Peyer's patch (tissue), 4 donors: ENCODE results near the gene PHTF1. TPM values are rescaled to one million over a fixed set of nuclear protein-coding genes. Genes with fewer than 3 reads are reported as not detected.
A peak's percentile ranks its signal among the peaks of the same experiment; 100 is the strongest.

Experiments used
- DNase-seq, 3 donors: peaks; one replicate each; pipeline ENCODE4 v3.0.0-alpha.2; 2017 to 2019
- H3K27ac ChIP-seq, 4 donors: fragments of 200-600 bp; sonication (generic); one replicate each; pipeline ENCODE4 v1.5.1; 2016 to 2019
- H3K27me3 ChIP-seq, 2 donors: fragments of 200-600 bp; sonication (generic); one replicate each; pipeline ENCODE4 v1.5.1; 2019
- H3K36me3 ChIP-seq, 3 donors: fragments of 200-600 bp; sonication (generic); one replicate each; pipeline ENCODE4 v1.5.1; 2016 to 2019
- H3K4me1 ChIP-seq, 4 donors: fragments of 200-600 bp; sonication (generic); one replicate each; pipeline ENCODE4 v1.5.1; 2016 to 2019
- H3K4me3 ChIP-seq, 4 donors: fragments of 200-600 bp; sonication (generic); 1 replicate in 3 of 4; 2 replicates in 1 of 4; pipeline ENCODE4 v1.5.1; 2016 to 2019; ENCODE audit warnings: mild to moderate bottlenecking in 1 of 4
- H3K9me3 ChIP-seq, 4 donors: fragments of 200-600 bp; sonication (generic); one replicate each; pipeline ENCODE4 v1.5.1; 2016 to 2019; ENCODE audit warnings: mild to moderate bottlenecking in 1 of 4
- POLR2A ChIP-seq, 2 donors: fragments of 450-650 bp; IDR thresholded peaks; one replicate each; pipeline ENCODE4 v1.5.1; 2017; ENCODE audit warnings: antibody characterized with exemption in 2 of 2, mild to moderate bottlenecking in 2 of 2, moderate library complexity in 2 of 2
- total RNA-seq, 4 donors: library from RNA; depleted of rRNA; stranded (reverse); fragments of >200 nt; gene quantifications; one replicate each; pipeline ENCODE4 v1.1.0, GENCODE V29; 2016
- TF ChIP-seq, protein P1 (sequence below), 6 experiments: fragments of 450-650 bp in 4 of 6; fragments of 200-600 bp in 2 of 6; sonication (generic) in 1 of 6; IDR thresholded peaks; one replicate each; pipeline ENCODE4 v1.5.1; 2017 to 2019; ENCODE audit warnings: antibody characterized with exemption in 6 of 6, mild to moderate bottlenecking in 3 of 6, moderate library complexity in 1 of 6

Gene PHTF1
- total RNA-seq, 4 donors from 2014 or later, result 4.9 to 19.0 (median 13.7) TPM

DNA sequence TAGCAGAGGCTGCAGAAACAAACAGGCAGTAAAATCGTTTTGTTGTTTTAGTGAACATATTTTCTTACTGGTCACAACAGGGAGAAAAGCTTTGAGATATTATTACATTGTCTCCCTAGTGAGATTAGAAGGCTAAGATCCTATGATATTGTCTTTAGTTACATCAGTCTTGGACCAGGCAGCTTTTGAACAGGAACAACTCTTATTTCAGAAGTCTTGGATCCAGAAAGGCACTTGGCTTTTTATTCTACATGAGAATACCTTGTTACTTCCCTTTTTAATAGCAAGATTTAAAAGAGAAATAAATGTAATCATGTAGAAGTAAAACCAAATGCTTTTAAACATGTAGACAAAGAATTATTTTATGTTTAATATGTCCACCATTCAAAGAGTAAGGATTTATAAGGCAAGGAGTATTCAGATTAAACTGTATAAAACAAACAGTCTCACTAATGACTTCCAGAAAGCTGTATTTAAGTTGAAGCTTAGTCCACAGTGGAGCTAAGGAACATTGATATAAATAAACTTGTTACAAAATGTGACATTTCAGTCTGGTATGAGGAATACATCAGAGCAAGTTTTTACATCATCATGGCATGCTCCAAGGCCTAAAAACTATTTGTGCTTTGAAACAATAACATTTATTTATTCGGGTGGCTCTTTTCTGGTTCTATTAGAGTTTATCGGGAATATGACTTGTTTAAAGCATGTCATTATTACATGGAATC lies 72.2 kb downstream of the PHTF1 start:
- H3K4me3 ChIP-seq, result no peak overlapping the region
- no peaks in the 10 kb centered on the region for H3K4me1 ChIP-seq
- H3K36me3 ChIP-seq, result peaks cover 0 to 14% (median 0%) of the 10 kb centered on the region in 3 donors
- DNase-seq, result no peak
- TF ChIP-seq POLR2A (IDR thresholded peaks at IDR 0.05), result no peak
- TF ChIP-seq, protein P1, sequence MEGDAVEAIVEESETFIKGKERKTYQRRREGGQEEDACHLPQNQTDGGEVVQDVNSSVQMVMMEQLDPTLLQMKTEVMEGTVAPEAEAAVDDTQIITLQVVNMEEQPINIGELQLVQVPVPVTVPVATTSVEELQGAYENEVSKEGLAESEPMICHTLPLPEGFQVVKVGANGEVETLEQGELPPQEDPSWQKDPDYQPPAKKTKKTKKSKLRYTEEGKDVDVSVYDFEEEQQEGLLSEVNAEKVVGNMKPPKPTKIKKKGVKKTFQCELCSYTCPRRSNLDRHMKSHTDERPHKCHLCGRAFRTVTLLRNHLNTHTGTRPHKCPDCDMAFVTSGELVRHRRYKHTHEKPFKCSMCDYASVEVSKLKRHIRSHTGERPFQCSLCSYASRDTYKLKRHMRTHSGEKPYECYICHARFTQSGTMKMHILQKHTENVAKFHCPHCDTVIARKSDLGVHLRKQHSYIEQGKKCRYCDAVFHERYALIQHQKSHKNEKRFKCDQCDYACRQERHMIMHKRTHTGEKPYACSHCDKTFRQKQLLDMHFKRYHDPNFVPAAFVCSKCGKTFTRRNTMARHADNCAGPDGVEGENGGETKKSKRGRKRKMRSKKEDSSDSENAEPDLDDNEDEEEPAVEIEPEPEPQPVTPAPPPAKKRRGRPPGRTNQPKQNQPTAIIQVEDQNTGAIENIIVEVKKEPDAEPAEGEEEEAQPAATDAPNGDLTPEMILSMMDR (IDR thresholded peaks at IDR 0.05), result no peak
- no peaks in the 10 kb centered on the region for H3K27me3 ChIP-seq
- H3K27ac ChIP-seq, result no peak overlapping the region
- H3K9me3 ChIP-seq, result no peaks in the 10 kb centered on the region

DNA sequence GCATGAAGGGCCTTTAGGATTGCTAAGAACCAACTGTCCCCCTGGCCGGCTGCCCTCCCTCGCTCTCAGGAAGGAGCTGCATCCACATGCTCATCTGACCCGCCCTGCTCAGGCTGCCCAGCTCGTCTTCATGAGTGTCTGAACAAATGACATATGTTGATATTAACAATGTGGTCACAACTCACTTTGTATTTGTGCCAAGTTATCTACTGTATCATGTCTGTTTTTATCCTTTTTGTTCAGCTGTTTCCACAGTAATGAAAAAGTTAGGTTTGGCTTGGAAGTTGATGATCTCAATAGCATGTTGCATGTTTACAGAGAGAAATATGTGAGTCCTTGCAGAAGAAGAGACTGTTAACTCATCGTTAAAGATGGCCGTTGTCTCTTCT lies 75.1 kb downstream of the PHTF1 start:
- Histone ChIP-seq H3K27ac (peak overlapping the region in 2 of 4 donors; percentile 2 to 39), H3K9me3 (no peaks in the 10 kb centered on the region), H3K4me3 (no peak overlapping the region), H3K27me3 (no peaks in the 10 kb centered on the region), H3K36me3 (peaks cover 0 to 11% (median 0%) of the 10 kb centered on the region in 3 donors), H3K4me1 (no peaks in the 10 kb centered on the region)
- DNase-seq, result peak in 1 of 3 donors; percentile 52
- no peak for TF ChIP-seq POLR2A (IDR thresholded peaks at IDR 0.05)
- TF ChIP-seq, protein P1 (IDR thresholded peaks at IDR 0.05), result no peak

DNA sequence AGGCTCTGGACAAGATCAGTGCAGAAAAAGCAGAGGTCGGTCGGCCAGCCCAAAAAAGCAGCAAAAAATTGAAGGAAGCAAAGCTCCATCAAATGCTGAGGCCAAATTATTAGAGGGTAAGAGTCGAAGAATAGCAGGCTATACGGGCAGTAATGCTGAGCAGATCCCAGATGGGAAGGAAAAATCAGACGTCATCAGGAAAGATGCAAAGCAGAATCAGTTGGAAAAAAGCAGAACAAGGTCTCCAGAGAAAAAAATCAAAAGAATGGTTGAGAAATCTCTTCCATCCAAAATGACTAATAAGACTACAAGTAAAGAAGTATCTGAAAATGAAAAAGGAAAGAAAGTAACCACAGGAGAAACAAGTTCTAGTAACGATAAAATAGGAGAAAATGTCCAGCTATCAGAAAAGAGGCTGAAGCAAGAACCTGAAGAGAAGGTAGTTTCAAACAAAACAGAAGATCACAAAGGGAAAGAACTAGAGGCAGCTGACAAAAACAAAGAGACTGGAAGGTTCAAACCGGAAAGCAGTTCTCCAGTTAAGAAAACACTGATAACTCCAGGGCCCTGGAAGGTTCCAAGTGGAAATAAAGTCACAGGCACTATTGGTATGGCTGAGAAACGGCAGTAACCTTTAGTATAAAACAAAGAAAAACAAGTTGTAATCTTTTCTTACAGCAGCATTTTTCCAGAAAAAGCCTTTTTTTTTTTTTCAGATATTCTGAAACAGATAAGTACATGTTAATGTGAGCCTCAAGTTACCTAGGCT lies 75.7 kb downstream of the PHTF1 start:
- Histone ChIP-seq H3K4me1 (no peaks in the 10 kb centered on the region), H3K4me3 (no peak overlapping the region), H3K27ac (peak overlapping the region in 2 of 4 donors; percentile 2 to 39), H3K9me3 (no peaks in the 10 kb centered on the region), H3K36me3 (peaks cover 0 to 10% (median 0%) of the 10 kb centered on the region in 3 donors), H3K27me3 (no peaks in the 10 kb centered on the region)
- DNase-seq, result no peak
- TF ChIP-seq, protein P1 (IDR thresholded peaks at IDR 0.05), result no peak
- no peak for TF ChIP-seq POLR2A (IDR thresholded peaks at IDR 0.05)

DNA sequence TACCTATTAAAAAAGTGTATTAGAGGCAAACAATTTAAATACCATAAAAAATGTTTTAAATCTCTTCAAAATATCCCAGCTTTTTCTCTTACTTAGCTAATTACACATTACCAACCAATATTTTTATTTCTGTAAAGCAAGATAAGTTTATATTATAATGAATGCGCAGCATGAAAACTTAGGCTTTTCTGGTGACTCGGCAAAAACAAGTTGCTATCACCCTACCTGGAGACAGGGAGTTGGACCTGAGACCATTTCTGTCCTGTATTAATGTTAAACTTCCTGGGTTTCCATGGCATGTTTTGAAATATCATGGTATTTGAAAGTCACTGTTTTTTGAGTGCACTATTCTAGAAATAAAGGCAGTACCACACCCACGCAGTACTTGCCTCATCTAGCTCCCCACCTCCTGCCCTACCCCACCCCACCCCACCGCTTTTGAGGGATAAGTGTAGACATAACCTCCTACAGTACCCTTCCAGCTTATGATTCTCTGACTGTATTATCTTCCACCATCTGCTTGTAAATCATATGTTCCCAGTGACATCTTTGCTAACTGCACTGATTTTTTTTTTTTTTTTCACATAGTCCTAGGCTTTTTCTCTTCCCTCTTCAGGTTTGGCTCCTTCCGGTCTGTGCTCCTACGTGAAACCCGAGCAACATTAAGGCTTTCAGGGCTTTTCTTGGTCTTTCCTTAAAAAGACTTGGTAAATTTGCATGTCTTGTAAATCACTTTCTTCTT lies 77.5 kb downstream of the PHTF1 start:
- TF ChIP-seq POLR2A (IDR thresholded peaks at IDR 0.05), result no peak
- TF ChIP-seq, protein P1 (IDR thresholded peaks at IDR 0.05), result no peak
- no peak for DNase-seq
- no peaks in the 10 kb centered on the region for H3K9me3 ChIP-seq
- no peaks in the 10 kb centered on the region for H3K4me1 ChIP-seq
- no peak overlapping the region for H3K27ac ChIP-seq
- no peak overlapping the region for H3K4me3 ChIP-seq
- peaks cover 0 to 10% (median 0%) of the 10 kb centered on the region in 3 donors for H3K36me3 ChIP-seq
- no peaks in the 10 kb centered on the region for H3K27me3 ChIP-seq

DNA sequence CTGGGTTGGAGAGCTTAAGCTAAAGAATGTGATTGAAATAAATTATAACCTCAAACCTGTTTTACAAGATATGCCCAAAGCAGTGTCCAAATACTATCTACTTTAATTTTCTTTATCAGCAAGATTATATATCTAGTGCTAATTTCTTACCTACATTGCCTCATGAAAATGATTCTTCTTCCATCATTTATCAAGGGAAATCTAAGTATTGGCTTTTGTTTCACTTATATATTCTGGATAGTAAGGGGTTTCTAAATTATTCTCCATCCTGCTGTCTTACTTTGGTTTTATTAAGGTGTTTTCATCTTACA lies 81.2 kb downstream of the PHTF1 start:
- no peaks in the 10 kb centered on the region for H3K4me1 ChIP-seq
- peaks cover 0 to 15% (median 0%) of the 10 kb centered on the region in 3 donors for H3K36me3 ChIP-seq
- H3K9me3 ChIP-seq, result no peaks in the 10 kb centered on the region
- DNase-seq, result no peak
- H3K27ac ChIP-seq, result no peak overlapping the region
- no peak overlapping the region for H3K4me3 ChIP-seq
- TF ChIP-seq, protein P1 (IDR thresholded peaks at IDR 0.05), result no peak
- TF ChIP-seq POLR2A (IDR thresholded peaks at IDR 0.05), result no peak
- no peaks in the 10 kb centered on the region for H3K27me3 ChIP-seq
